Stimulated activated CD4-positive, alpha-beta T cell treated with anti-CD3 and anti-CD28 coated beads, Interleukin-1b, Interleukin-23, amount 100 ng/mL, for 4 hours (primary cell): ENCODE results near the gene CLDND2.

Source experiments
- DNase-seq, 2 donors: peaks; one replicate each; pipeline ENCODE4 v3.0.0-alpha.2; 2020; ENCODE audit warnings: low read depth in 2 of 2

CLDND2 gene

DNA sequence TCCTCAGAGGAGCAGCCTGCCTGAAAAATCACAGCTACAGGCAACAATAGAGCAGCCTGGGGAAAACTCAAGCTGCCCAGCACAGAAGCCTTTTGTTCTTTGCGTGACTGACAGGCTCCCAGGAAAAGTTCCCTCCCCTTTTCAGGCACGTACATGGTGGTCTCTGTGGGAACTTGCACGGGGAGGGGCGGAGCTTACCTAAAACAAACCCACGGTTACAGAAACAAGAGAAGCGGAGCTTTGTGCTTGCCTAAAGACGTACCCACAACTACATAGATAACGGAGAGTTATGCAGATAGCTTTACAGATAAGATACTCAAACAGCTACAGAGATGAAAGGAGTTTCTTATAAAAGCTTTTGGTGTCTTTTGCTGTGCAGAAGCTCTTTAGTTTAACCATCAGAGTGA lies 14.1 kb downstream of the CLDND2 start:
- no peak for DNase-seq

DNA sequence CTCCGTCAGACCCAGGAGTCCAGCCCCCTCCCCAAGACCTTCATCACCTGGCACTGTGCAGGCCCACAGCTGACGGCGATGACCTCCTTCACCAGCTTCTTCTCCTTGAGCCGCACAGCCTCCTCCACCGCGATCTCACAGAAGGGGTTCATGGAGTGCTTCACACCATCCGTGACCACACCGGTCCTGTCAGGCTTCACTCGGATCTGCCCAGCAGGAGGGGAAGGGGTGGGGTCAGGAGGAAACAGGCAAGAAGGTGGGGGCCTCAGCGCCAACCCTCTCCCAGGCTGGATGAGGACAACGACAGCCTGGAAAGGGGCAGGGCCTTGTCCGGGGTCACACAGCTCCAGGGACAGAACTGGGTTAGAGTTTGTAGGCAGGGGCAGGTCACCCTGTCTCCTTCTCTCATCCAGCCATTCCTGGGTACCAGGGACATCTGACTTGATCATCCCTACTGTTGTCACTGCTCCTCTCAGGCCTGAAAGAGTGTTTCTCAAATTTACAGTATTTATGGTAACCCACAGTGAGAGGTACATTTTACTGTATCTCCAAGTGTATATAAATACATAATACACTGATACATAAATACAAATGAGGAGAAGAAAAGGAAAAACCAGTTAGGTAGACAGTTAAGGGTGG lies 14.6 kb downstream of the CLDND2 start:
- DNase-seq = no peak

DNA sequence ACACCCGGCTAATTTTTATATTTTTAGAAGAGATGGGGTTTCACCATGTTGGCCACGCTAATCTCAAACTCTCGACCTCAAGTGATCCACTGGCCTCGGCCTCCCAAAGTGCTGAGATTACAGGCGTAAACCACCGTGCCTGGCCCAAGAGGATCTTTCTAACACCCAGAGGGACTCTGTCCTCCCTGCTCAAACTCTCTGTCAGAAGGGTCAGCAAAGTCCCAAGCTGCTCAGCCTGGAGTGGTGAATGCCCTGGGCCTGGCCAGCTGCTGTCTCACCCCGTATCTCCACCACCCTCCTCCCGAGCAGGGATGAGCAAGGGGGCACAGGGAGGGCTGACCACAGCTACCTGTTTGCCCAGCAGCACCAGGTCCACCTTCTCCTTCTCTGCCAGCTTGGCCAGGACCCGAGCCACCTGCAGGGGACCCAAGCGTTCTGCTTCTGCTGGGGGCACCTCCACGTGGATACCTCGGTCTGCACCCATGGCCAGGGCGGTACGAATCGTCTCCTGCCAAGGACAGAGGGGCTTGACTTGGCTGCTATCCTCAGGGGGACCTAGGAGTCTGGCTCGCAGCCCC lies 15.9 kb downstream of the CLDND2 start:
- DNase-seq = no peak

DNA sequence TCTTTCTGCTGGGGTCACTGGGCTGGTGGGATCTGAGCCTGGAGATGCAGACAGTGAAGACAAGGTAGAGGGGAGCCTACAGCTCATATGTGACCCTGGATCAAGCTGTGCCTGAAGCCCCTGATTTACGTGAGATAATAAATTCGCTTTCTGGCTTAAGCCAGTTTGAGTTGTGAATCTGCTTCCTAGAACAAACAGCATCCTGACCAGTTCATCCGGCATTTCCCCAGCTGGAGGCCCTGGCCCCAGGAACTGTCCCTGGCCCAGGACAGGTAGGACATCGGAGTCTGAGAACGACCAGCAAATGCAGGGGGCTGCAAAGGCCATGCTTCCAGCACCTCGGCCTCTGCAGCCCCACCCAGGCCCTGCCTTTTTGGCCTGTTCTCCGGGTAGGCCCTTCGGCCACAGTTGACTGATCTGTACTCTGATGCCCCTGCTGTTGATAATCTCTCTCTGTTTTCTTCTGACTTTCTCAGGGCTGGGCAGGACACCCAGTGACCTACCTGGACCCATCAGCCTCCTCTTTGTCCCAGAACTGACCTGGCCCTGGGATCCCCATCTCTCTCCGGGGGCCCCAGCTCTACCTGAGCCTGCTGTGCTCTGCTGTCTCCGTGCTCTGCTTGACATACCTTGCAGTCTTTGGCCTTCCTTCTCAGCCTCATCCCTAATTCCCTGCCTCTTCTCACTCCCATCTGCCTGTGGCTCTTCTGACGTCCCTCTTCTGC lies 17.4 kb downstream of the CLDND2 start:
- DNase-seq = no peak

DNA sequence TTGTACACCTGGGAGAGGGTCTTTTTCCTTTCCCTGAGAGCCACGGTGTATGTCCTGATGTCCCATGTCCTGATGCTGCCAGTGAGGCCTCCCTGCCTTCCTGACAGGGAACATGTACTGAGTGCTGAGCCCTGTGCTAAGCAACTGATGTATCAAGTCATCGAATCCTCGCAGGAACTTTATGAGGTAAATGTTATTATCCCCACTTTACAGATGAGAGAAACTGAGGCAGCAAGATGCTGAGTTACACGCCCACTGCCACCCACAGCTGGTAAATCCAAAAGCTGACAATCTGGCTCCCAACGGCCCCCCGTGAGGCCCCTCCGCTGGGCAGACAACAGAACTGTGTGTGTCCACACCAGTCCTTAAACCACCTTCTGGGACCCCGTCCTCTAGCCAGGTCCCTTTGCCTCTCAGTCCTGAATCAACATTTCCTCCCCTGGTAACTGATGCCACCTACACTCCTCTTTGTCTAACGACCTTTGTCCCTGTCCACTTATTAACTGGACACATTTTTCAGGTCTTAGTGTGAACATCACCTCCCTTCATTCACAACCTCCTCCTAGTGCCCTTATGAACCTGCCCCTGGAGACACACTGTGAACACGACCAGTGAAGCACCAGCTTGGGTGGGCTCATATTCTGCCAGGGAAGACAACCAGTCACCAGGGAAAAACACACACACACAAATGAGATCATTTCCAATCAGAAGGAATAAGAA lies 21.4 kb downstream of the CLDND2 start:
- DNase-seq = no peak

DNA sequence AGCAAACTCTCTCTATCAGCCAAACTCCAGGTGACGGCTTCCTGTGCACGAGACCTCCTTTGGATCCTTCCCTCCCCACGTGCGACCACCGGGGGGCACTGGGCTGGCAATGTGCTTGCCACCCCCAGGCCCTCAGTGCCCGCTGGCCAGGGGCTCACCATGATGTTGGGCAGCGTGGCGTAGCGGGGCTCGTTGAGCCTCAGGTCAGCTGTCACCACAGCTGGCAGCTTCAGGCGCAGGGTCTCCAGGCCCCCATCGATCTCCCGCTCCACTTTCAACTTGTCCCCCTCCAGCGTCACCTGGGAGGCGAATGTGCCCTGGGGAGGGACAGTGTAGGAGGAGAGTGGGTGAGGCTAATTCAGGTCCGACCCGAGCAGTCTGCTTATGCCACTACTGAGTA lies 22.1 kb downstream of the CLDND2 start:
- no peak for DNase-seq

DNA sequence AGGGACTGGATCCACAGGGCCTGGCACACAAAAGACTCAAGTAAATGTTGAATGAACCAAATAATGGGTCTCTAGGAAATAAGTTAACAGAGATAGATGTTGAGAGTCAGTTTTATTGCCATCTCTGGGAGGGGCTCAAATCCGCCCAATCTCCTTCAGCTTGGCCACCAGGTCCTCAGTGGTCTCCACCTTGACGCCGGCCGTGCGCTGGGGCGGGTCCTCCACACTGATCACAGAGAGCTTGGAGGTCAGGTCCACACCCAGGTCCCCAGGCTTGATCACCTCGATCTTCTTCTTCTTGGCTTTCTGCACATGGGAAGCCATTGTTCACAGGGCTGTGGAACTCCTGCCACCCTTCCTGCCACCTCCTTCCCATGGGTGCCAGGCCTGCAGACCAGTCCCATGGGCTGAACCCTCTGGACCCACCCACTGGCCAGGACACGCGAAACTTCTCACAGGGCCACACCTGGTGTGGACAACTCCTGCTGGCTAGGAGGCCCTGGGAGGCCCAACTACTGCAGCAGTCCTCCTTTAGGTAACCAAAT lies 23.7 kb downstream of the CLDND2 start:
- no peak for DNase-seq

DNA sequence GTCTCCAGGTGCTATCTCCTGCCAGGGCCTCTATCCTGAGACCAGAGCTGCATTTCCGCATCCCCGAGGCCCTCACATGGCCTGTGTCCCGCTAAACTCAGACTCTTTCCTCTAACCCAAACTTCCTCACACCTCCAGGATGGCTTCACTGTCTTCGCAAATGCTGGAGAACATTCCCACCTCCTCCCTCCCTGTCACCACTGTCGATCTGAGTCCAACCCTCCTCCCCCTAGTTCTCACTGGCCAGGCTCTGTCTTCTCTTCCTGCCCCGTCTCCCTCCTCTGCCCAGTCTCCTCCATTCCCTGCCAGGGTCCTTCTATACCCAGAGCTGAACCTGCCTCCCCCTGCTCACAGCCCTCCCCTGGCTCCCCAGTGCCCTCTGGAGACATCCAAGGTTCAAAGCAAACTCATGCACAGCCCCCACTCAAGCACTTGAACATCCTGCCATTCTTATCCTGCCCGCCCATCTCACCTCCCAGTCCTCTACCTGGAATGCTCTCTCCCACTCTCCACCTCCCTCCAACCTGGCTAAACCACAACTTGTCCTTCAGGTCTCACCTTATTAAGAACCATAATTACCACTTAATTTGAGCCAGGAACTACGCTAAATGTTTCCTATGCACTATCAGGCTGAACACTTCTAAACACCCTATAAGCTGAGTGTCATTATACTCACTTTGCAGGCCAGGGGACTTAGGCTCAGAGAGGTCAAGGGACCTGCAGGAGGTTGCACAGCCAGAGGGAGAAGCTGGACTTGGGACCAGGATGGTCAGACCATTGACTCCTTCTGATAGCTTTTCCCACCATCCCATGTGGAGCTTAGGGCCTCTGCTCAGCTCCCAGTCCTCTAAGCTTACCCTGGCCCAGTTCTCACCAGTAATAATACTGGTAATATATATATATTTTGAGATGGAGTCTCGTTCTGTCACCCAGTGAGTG lies 25.9 kb downstream of the CLDND2 start:
- no peak for DNase-seq

DNA sequence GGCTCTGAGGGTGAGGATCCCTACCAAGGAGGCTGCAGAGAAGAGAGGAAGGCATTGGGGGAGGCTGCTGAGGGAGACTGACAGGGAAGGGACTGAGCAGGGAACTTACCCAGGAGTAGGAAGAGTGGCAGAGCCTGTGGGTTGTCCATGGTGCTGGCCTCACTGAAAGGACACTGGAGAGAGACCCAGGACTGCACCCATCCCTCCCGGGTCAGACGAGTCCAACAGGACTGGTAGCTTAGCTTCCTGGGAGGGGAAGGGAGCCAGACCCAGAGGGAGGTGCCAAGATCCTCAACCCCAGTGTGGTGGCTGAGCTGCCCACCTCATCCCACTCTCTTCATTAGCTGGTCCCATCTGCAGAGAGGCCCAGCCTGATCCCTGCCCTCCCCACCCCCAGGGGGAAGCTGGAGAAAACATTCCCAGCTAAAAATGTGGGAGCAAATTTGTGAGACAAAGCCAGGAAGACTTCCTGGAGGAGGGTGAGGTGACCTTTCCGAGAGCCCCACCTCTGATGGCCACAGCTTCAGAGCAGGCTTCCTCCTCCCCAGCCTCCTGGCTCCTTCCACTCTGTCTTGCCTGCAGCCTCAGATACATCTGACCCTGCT lies 26.7 kb downstream of the CLDND2 start, which contains the start of gene VSIG10L:
Gene VSIG10L, minus strand, starts transcription at position 164 of the 605 bp plus-strand sequence. Its CDS starts 15 bp downstream, at position 149.
- DNase-seq = no peak

DNA sequence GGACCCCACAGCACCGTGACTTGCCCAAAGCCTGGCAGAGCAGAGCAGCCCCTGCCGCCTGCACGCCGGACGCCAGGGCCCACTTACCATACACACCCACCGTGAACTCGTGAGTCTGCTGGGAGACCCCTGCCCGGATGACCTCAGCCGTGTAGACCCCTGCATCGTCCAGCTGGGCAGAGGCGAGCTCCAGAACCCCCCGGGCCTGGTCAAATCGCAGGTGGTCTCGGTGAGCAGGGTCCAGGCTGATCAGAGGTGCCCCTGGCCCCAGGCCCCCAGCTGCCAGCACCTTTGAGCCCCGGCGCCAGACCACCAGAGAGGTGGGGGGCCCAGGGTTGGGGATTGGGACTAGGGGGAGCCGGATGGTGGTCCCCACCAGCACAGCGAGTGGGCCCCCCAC lies 27.7 kb downstream of the CLDND2 start:
- no peak for DNase-seq

DNA sequence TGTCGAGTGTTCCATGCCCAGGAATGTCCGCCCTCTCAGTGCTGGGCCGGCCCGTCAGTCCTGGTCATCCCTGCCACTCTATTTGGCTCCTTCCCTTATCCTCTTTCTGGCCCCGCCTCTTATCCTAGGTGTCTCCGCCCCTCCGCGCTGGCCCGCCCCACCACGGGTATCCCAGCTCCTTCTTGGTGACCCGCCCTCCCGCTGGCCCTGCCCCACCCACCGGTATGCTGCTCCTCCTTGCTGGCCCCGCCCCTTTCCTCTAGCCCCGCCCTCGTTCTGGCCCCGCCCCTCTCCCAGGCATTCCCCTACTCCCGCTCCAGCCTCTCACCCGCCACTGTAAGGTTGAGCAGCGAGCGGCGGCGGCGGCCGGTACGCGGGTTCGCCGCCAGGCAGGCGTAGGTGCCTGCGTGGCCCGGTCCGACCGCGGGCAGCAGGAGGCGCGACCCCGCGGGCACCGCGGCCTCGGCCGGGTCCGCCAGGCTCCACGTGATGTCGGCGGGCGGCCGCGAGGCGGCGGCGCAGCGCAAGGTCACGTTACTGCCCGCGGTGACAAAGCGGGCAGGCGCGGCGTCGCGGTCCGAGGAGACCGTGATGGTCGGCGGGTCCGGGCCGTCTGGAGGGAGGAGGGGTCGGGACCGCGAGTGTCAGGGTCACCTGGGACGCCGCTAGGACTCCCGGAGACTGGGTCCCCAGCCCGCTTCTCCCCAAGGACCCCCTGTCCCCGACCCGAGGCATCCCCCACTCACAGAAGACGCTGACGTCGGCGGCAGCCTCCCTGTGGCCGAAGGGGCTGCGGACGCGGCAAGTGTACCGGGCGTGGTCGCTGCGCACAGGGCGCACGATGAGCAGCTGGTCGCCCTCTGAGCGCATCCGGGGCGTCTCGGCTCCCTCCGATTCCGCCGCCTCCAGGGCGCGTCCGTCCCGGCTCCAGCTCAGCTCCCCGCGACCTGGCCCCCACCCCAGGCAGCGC lies 28.8 kb downstream of the CLDND2 start:
- DNase-seq = peak; percentile 89 to 95

DNA sequence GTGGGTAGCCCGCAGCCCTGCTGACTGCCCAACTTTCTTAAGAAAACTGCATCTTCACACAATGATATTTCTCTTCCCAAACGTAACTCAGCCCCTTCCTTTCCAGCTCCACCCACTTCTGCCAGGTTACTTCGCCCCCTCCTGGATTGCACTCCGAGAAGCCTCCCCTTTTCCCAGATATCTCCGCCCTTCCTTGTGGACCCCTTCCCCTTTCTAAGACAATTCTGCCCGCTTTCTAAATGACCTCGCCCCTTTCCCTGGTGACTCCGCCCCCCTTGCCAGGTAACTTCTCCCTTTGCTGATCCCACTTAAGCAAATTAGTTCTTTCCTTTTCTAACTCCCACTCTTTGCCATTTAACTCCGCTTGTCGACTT lies 29.5 kb downstream of the CLDND2 start:
- peak in 1 of 2 donors; percentile 20 for DNase-seq

DNA sequence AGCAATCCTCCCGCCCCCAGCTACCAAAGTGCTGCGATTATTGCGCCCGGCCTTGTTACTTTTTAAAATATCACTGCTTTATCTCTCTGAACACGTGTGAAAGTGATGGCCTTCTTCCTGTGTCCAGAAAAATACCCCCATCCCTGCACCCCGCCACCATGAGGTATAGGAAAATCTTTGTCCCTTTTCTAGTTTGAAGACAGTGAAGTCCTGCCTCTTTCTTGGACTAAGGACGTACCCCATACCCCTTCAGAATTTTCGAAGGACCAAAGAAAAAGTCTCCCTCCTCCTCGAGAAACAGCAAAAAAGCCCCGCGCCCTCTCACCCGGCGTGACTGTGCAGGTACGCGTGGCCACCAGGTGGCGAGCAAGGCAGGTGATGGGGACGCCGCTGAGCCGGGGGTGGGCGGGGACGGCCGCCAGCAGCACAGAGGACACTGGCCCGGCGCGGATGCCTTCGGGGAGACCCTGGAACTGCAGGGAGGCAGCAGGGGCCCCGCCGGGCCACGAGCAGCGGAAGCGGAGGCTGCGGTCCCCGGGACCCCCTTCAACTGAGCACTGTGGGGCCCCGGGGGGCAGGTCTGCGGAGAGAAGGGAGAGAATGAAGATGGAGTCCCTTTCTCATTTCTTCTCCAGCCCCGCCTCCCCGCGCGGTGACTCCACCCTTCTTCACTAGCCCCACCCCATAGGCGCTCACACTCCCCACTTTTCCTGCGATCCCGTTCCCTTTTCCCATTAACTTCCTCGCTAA lies 30.1 kb downstream of the CLDND2 start:
- peak; percentile 80 to 85 for DNase-seq

DNA sequence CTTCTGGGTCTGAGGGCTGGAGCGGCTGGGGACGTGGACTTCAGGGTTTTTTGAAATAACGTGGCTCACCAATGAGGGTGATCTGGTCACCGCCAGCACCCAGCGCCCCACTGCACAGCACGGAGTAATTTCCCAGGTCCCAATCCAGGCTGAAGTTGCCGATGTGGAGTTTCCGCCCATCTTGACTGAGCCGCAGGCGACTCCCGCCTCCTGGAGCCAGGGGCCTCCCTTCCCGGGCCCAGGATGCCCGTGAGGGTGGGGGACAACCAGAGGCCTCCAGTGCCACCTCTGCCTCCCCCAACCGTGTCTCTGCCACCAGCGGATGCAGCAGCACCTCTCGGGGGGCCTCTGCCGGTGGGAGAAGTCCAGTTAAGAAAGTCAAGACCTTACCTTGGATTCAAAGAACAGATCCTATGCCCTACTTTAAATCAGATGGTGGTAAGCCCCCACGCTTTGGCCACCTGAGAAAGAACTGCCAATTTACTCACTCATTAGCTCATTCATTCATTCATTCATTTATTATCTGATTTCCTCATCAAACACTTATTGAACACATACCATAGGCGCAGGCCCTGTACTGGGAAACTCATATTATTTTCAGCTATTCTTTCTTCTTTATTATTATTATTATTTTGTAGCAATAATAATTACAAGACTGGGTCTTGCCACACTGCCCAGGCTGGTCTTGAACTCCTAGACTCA lies 30.8 kb downstream of the CLDND2 start:
- DNase-seq = no peak

DNA sequence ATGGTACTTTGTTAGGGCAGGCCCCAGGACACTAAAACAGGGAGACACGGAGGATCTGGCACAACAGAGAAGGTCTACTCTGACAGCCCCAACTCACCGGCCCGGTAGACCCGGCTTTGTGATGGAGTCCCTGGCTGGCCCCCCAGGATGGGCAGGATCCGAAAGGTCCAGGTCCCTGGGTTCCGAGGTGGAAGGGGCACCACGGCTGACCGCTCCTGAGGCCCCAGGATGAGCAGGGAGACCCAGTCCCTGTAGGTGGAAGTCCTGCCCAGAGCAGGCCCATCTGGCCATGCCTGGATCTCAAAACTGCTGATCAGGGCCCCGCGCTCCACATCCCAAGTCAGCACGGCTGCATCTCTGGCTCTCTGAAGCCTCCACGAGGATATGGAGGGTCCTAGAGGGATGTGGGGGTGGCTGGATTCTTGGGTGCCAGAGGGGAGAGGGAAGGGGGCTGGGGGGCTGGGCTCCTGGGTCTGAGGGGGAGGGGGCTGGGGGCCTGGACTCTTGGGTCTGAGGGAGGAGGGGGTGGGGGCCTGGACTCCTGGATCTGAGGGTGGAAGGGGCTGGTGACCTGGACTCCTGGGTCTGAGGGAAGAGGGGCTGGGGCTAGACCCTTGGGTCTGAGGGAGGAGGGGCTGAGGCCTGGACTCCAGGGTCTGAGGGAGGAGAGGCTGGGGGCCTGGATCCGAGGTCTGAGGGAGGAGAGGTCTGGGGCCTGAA lies 31.5 kb downstream of the CLDND2 start:
- DNase-seq = no peak

DNA sequence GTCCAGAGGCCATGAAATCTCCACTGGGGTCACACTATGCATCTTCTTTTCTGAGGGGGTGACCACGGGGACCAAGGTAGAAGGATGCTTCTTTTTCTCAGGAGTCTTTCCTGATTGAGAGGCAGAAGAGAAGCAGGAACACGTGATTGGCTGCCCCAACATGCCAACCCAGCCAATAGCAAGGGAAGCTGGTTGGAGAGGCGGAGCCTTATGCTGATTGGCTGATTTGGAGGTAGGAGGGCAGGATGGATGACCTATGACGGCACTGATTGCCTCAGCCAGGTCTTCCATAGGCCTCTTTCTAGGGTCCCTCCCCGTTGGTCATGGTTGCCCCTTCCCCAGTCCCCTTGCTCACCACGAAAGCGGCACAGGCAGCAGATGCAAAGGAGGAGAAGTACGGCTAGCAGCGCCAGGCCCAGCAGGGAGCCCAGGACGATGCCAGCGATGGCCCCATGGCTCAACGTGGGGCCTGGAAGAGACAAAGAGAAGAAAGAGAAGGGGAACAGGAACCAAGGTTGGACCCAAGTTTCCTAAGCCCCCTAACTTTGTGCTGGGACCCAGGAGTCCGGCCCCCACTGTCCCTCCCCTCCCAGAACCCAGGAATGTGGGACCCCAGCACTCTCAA lies 34.9 kb downstream of the CLDND2 start:
- no peak for DNase-seq

DNA sequence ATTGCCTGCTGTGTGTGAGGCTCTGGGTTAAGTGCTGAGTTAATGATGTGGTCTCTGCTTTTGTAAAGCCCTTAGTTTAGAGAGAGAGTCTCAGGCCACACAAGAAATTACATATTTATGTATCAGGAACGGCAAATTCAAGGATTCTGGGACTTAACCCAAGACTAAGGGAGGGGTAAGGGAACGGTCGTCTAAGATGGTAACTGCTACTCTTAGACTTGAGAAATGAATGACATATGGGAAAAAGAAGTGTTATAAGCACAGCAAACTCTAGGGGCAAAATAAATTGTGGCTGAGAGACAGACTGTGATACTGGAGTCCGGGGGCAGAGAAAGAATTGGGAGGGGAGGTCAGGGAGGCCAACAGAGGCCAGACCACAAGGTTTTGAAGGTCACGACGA lies 37.1 kb downstream of the CLDND2 start:
- no peak for DNase-seq
